Measurements from ENCODE around the gene PGP. TPM values are rescaled to one million over a fixed set of nuclear protein-coding genes. Genes with fewer than 3 reads are reported as not detected.

PGP gene
- total RNA-seq, 1 donor from 2014 or later, result 13.3 TPM

- Histone ChIP-seq H3K27ac (no peak overlapping the region), H3K27me3 (ENCODE audit: low read depth) (no peaks in the 10 kb centered on the region), H3K9me3 (no peaks in the 10 kb centered on the region), H3K4me1 (peaks cover 5% of the 10 kb centered on the region), H3K4me3 (no peak overlapping the region), H3K36me3 (peaks cover 86% of the 10 kb centered on the region)
- DNase-seq (no peak), ATAC-seq (no peak)
- TF ChIP-seq CTCF (IDR thresholded peaks at IDR 0.05), result no peak
- intact Hi-C loops (cut with DNase I), result no loop called here
Observed at GRCh38 chr16:2173916-2174315, 40.7 kb downstream of the PGP start.

GRCh38 chr16:2173366-2173765 lies 41.3 kb downstream of the PGP start:
- ATAC-seq (no peak), DNase-seq (no peak)
- no peak for TF ChIP-seq CTCF (IDR thresholded peaks at IDR 0.05)
- Histone ChIP-seq H3K36me3 (peaks cover 90% of the 10 kb centered on the region), H3K9me3 (no peaks in the 10 kb centered on the region), H3K4me3 (no peak overlapping the region), H3K4me1 (peaks cover 5% of the 10 kb centered on the region), H3K27ac (no peak overlapping the region), H3K27me3 (ENCODE audit: low read depth) (no peaks in the 10 kb centered on the region)
- intact Hi-C loops (cut with DNase I), result no loop called here

GRCh38 chr16:2172688-2173335 lies 41.8 kb downstream of the PGP start:
- no peak overlapping the region for H3K4me3 ChIP-seq
- peaks cover 90% of the 10 kb centered on the region for H3K36me3 ChIP-seq
- no peaks in the 10 kb centered on the region for H3K27me3 ChIP-seq (ENCODE audit: low read depth)
- intact Hi-C loops (cut with DNase I), result no loop called here
- no peak for DNase-seq
- H3K4me1 ChIP-seq, result peaks cover 5% of the 10 kb centered on the region
- H3K9me3 ChIP-seq, result no peaks in the 10 kb centered on the region
- no peak for TF ChIP-seq CTCF (IDR thresholded peaks at IDR 0.05)
- H3K27ac ChIP-seq, result no peak overlapping the region
- no peak for ATAC-seq

GRCh38 chr16:2171601-2172178 lies 43.0 kb downstream of the PGP start:
- no peak for ATAC-seq
- H3K4me1 ChIP-seq, result peaks cover 5% of the 10 kb centered on the region
- H3K36me3 ChIP-seq, result peaks cover 90% of the 10 kb centered on the region
- H3K27me3 ChIP-seq (ENCODE audit: low read depth), result no peaks in the 10 kb centered on the region
- no peak for TF ChIP-seq CTCF (IDR thresholded peaks at IDR 0.05)
- peak overlapping the region; percentile 81 for H3K27ac ChIP-seq
- H3K9me3 ChIP-seq, result no peaks in the 10 kb centered on the region
- H3K4me3 ChIP-seq, result peak overlapping the region; percentile 55
- intact Hi-C loops (cut with DNase I), result no loop called here
- DNase-seq, result no peak

- Histone ChIP-seq H3K4me3 (peak overlapping the region; percentile 55), H3K4me1 (peaks cover 5% of the 10 kb centered on the region), H3K9me3 (no peaks in the 10 kb centered on the region), H3K27ac (peak overlapping the region; percentile 81), H3K27me3 (ENCODE audit: low read depth) (no peaks in the 10 kb centered on the region), H3K36me3 (peaks cover 90% of the 10 kb centered on the region)
- TF ChIP-seq CTCF (IDR thresholded peaks at IDR 0.05), result no peak
- intact Hi-C loops (cut with DNase I), result no loop called here
- DNase-seq, result no peak
- ATAC-seq, result peak in 1 of 2 donors; percentile 4
Observed at GRCh38 chr16:2170587-2171435, 43.8 kb downstream of the PGP start.
